Measurements from ENCODE around the gene UBR4. TPM values are rescaled to one million over a fixed set of nuclear protein-coding genes. Genes with fewer than 3 reads are reported as not detected.

UBR4 gene
- total and polyA plus RNA-seq, 3 donors from 2014 or later: 301 to 708 (median 613) TPM

DNA sequence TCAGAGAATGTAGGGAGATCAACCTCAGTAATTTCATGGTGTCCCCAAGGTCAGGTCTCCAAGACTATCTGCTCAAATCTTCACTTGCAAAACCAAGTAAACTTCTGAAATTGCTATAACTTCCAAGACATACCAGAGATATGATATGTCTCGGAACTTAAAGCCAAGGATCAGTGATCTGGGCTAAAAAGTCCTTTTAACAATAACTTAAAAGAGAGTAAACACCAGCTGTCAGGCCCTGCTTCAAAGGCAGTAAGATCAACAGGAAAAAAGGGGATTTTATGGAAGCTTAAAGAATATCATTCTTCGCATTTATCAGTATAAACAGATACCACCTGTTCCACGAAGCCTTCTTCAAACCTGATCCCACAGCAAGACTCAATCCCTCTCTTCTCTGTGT, 13.7 kb downstream of the UBR4 start:
- intact Hi-C loops (cut with DNase I; ENCODE audit: low total_unique reads): no loop called here
- 81 to 84% methylated on average over 3 of the region's 3 CpGs for WGBS, 2 donors
- no peaks in the 10 kb centered on the region for H3K27me3 ChIP-seq
- H3K9me3 ChIP-seq: no peaks in the 10 kb centered on the region
- no peak for DNase-seq
- no peak overlapping the region for H3K27ac ChIP-seq
- no peaks in the 10 kb centered on the region for H3K36me3 ChIP-seq (ENCODE audit: low read depth, missing control alignments)
- no peak for TF ChIP-seq POLR2A (IDR thresholded peaks at IDR 0.05)
- TF ChIP-seq, protein P1, sequence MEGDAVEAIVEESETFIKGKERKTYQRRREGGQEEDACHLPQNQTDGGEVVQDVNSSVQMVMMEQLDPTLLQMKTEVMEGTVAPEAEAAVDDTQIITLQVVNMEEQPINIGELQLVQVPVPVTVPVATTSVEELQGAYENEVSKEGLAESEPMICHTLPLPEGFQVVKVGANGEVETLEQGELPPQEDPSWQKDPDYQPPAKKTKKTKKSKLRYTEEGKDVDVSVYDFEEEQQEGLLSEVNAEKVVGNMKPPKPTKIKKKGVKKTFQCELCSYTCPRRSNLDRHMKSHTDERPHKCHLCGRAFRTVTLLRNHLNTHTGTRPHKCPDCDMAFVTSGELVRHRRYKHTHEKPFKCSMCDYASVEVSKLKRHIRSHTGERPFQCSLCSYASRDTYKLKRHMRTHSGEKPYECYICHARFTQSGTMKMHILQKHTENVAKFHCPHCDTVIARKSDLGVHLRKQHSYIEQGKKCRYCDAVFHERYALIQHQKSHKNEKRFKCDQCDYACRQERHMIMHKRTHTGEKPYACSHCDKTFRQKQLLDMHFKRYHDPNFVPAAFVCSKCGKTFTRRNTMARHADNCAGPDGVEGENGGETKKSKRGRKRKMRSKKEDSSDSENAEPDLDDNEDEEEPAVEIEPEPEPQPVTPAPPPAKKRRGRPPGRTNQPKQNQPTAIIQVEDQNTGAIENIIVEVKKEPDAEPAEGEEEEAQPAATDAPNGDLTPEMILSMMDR (IDR thresholded peaks at IDR 0.05): no peak
- no peak overlapping the region for H3K4me3 ChIP-seq
- H3K4me1 ChIP-seq: no peaks in the 10 kb centered on the region

DNA sequence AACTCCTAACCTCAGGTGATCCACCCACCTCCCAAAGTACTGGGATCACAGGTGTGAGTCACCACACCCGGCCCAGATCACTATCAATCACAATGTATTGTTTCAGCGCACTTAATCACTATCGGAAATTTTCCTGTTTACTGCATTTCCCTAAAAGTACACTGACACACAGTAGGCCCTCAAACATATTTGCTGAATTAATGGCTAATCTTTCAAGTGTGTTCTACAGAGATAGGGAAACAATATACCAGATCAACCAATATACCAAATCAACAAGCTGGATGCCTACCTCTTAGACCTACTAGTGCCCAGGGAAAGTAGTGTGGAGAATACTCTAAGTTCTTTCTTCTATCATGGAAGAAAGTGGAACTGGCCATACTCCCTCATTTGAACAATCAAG, 17.1 kb downstream of the UBR4 start:
- TF ChIP-seq, protein P1 (IDR thresholded peaks at IDR 0.05): no peak
- no peak for TF ChIP-seq POLR2A (IDR thresholded peaks at IDR 0.05)
- H3K4me1 ChIP-seq: no peaks in the 10 kb centered on the region
- H3K4me3 ChIP-seq: no peak overlapping the region
- intact Hi-C loops (cut with DNase I; ENCODE audit: low total_unique reads): no loop called here
- no peaks in the 10 kb centered on the region for H3K9me3 ChIP-seq
- WGBS, 2 donors: 96 to 97% methylated on average over 3 of the region's 3 CpGs
- H3K27ac ChIP-seq: no peak overlapping the region
- H3K36me3 ChIP-seq (ENCODE audit: low read depth, missing control alignments): no peaks in the 10 kb centered on the region
- no peaks in the 10 kb centered on the region for H3K27me3 ChIP-seq
- no peak for DNase-seq

DNA sequence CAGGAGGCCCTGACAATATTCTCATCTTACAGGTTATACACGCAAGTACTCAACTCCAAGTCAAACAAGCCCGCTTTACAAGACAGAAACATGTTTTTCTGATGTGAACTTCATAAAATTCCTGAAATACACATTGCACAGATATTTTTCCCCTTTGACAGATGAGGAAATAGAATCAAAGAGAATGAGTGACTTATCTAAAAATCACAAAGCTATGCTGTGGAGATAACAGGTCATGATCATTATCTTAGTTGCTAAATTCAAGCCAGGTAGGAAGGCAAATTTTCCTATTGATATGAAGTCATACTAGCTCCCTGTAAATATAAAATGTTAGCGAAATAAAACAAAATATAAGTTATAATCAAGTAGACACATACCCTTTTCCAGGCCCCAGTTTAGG, 18.3 kb downstream of the UBR4 start:
- Histone ChIP-seq H3K4me3 (no peak overlapping the region), H3K9me3 (no peaks in the 10 kb centered on the region), H3K36me3 (ENCODE audit: low read depth, missing control alignments) (no peaks in the 10 kb centered on the region), H3K4me1 (no peaks in the 10 kb centered on the region), H3K27ac (no peak overlapping the region), H3K27me3 (no peaks in the 10 kb centered on the region)
- WGBS, 2 donors: 97 to 98% methylated on average over 3 of the region's 3 CpGs
- no peak for DNase-seq
- intact Hi-C loops (cut with DNase I; ENCODE audit: low total_unique reads): no loop called here
- TF ChIP-seq, protein P1 (IDR thresholded peaks at IDR 0.05): no peak
- TF ChIP-seq POLR2A (IDR thresholded peaks at IDR 0.05): no peak

DNA sequence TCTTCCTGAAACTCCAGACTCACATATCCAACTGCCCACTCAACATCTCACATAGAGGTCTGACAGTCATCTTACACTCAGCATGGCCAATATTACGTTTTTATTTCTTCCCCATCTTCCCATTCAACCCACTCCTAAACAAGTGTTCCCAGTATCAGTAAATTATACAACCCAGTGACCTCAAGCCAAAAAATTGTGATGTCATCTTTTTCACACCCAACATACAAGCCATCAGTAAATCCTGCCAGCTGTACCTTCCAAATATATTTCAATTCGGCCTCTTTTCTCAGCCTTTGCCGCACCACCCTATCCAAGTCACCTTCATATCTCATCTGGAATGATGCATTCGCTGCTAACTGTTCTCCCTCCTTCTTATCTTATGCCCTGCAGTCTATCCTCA, 19.6 kb downstream of the UBR4 start:
- intact Hi-C loops (cut with DNase I; ENCODE audit: low total_unique reads): no loop called here
- no peaks in the 10 kb centered on the region for H3K4me1 ChIP-seq
- H3K27me3 ChIP-seq: no peaks in the 10 kb centered on the region
- TF ChIP-seq POLR2A (IDR thresholded peaks at IDR 0.05): no peak
- TF ChIP-seq, protein P1 (IDR thresholded peaks at IDR 0.05): no peak
- no peak overlapping the region for H3K27ac ChIP-seq
- no peak overlapping the region for H3K4me3 ChIP-seq
- no peaks in the 10 kb centered on the region for H3K36me3 ChIP-seq (ENCODE audit: low read depth, missing control alignments)
- DNase-seq: no peak
- H3K9me3 ChIP-seq: no peaks in the 10 kb centered on the region
- WGBS, 2 donors: 87 to 88% methylated on average over 4 of the region's 4 CpGs

DNA sequence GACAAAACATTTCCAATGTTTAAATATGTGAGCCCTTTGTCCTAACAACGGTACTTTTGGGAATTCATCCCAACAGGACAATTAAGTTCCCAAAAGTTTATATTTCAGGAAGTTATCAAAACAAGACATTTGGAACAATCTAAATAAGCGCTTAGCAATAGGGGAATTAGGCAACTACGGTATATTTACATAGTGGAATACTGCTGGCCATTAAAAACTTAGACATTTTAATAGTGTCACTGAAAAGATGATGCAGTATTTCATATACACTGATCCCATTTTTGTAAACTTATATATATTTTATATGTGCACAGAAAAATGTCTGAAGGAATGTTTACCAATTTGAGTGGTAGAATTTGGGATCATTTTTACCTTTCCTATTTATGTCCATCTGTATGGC, 20.8 kb downstream of the UBR4 start:
- Histone ChIP-seq H3K9me3 (no peaks in the 10 kb centered on the region), H3K27me3 (no peaks in the 10 kb centered on the region), H3K27ac (no peak overlapping the region), H3K4me3 (no peak overlapping the region), H3K36me3 (ENCODE audit: low read depth, missing control alignments) (no peaks in the 10 kb centered on the region), H3K4me1 (no peaks in the 10 kb centered on the region)
- no peak for TF ChIP-seq POLR2A (IDR thresholded peaks at IDR 0.05)
- TF ChIP-seq, protein P1 (IDR thresholded peaks at IDR 0.05): no peak
- no peak for DNase-seq
- 72 to 78% methylated on average over 3 of the region's 3 CpGs for WGBS, 2 donors
- intact Hi-C loops (cut with DNase I; ENCODE audit: low total_unique reads): no loop called here
